Superior temporal gyrus (tissue), 1 donor: ENCODE measurements around the gene ARHGAP8.
"Not testable (repeated sequence)": the region's sequence is repeated elsewhere in the genome, so short reads cannot be mapped to it uniquely, and the experiment has no call there.

Experiments used
- DNase-seq: peaks from one replicate; pipeline ENCODE4 v3.0.0-alpha.2; 2016; ENCODE audit errors: extremely low spot score

Gene ARHGAP8

GRCh38 chr22:44739666-44740065, 12.7 kb upstream of the ARHGAP8 start:
- DNase-seq, result not testable (repeated sequence)

GRCh38 chr22:44740307-44740706, 12.1 kb upstream of the ARHGAP8 start:
- DNase-seq, result no peak

- DNase-seq, result no peak
Observed at GRCh38 chr22:44741929-44742328, 10.4 kb upstream of the ARHGAP8 start.

GRCh38 chr22:44743247-44743646, 9.1 kb upstream of the ARHGAP8 start:
- no peak for DNase-seq

- DNase-seq, result no peak
Observed at GRCh38 chr22:44743804-44744211, 8.6 kb upstream of the ARHGAP8 start.

GRCh38 chr22:44745853-44746789, 6.3 kb upstream of the ARHGAP8 start:
- DNase-seq, result no peak

GRCh38 chr22:44747784-44748127, 4.6 kb upstream of the ARHGAP8 start:
- DNase-seq, result not testable (repeated sequence)

GRCh38 chr22:44748524-44748923, 3.9 kb upstream of the ARHGAP8 start:
- no peak for DNase-seq

GRCh38 chr22:44750481-44750880, 1.9 kb upstream of the ARHGAP8 start:
- no peak for DNase-seq

GRCh38 chr22:44753189-44754042, 1.0 kb downstream of the ARHGAP8 start:
- DNase-seq, result no peak

- DNase-seq, result no peak
Observed at GRCh38 chr22:44754998-44755397, 2.6 kb downstream of the ARHGAP8 start.

- no peak for DNase-seq
Observed at GRCh38 chr22:44755417-44755816, 3.0 kb downstream of the ARHGAP8 start.

GRCh38 chr22:44755956-44756361, 3.6 kb downstream of the ARHGAP8 start:
- DNase-seq, result no peak

GRCh38 chr22:44758344-44758973, 6.1 kb downstream of the ARHGAP8 start:
- peak; percentile 23 for DNase-seq

- DNase-seq, result no peak
Observed at GRCh38 chr22:44759001-44759400, 6.6 kb downstream of the ARHGAP8 start.

- no peak for DNase-seq
Observed at GRCh38 chr22:44759430-44760310, 7.3 kb downstream of the ARHGAP8 start.

- DNase-seq, result no peak
Observed at GRCh38 chr22:44760476-44760875, 8.1 kb downstream of the ARHGAP8 start.

- DNase-seq, result no peak
Observed at GRCh38 chr22:44761025-44761424, 8.7 kb downstream of the ARHGAP8 start.

- DNase-seq, result no peak
Observed at GRCh38 chr22:44764373-44764772, 12.0 kb downstream of the ARHGAP8 start.

- DNase-seq, result no peak
Observed at GRCh38 chr22:44764974-44765373, 12.6 kb downstream of the ARHGAP8 start.
